Trophoblast cell (in vitro differentiated cells and primary cell): Measurements from ENCODE around the gene CRB3.

Source experiments
- DNase-seq, 2 donors: peaks; one replicate each; pipeline ENCODE4 v3.0.0-alpha.2; 2016
- H2AFZ ChIP-seq: 2 replicates; pipeline ENCODE4 v1.6.1; 2013; ENCODE audit warnings: low read length, moderate library complexity, mild to moderate bottlenecking; ENCODE audit not compliant: insufficient read depth, poor library complexity
- H2AK5ac ChIP-seq: 2 replicates; pipeline ENCODE4 v1.6.1; 2013; ENCODE audit warnings: mild to moderate bottlenecking, low read length
- H2BK120ac ChIP-seq: 2 replicates; pipeline ENCODE4 v1.6.1; 2013; ENCODE audit warnings: low read length, mild to moderate bottlenecking, moderate library complexity; ENCODE audit not compliant: insufficient read depth, poor library complexity
- H2BK12ac ChIP-seq: 2 replicates; pipeline ENCODE4 v1.6.1; 2013; ENCODE audit warnings: mild to moderate bottlenecking, low read length, moderate library complexity
- H2BK5ac ChIP-seq: 2 replicates; pipeline ENCODE4 v1.6.1; 2013; ENCODE audit warnings: low read length, low read depth, moderate library complexity, mild to moderate bottlenecking; ENCODE audit not compliant: poor library complexity
- H3K14ac ChIP-seq: 2 replicates; pipeline ENCODE4 v1.6.1; 2013; ENCODE audit warnings: mild to moderate bottlenecking, low read length
- H3K18ac ChIP-seq: 2 replicates; pipeline ENCODE4 v1.6.1; 2013; ENCODE audit warnings: mild to moderate bottlenecking, low read length
- H3K23ac ChIP-seq: 2 replicates; pipeline ENCODE4 v1.6.1; 2013; ENCODE audit warnings: low read length
- H3K27ac ChIP-seq: 2 replicates; pipeline ENCODE4 v1.5.1; 2013; ENCODE audit warnings: low read depth, mild to moderate bottlenecking, inconsistent platforms, low read length, moderate library complexity
- H3K27me3 ChIP-seq: 2 replicates; pipeline ENCODE4 v1.6.1; 2013; ENCODE audit warnings: inconsistent platforms, mild to moderate bottlenecking, low read length, moderate library complexity; ENCODE audit not compliant: insufficient read depth
- H3K36me3 ChIP-seq, 2 experiments: 1 replicate in 1 of 2; 2 replicates in 1 of 2; pipeline ENCODE4 v1.6.1; 2013; ENCODE audit warnings: low read length in 2 of 2, mild to moderate bottlenecking in 2 of 2, moderate library complexity in 1 of 2; ENCODE audit not compliant: insufficient read depth in 2 of 2, control insufficient read depth in 1 of 2
- H3K4ac ChIP-seq: 2 replicates; pipeline ENCODE4 v1.6.1; 2013; ENCODE audit warnings: low read depth, mild to moderate bottlenecking, low read length, moderate library complexity
- H3K4me1 ChIP-seq, 2 experiments: 1 replicate in 1 of 2; 2 replicates in 1 of 2; pipeline ENCODE4 v1.6.1; 2013; ENCODE audit warnings: low read length in 2 of 2, mild to moderate bottlenecking in 2 of 2, moderate library complexity in 1 of 2; ENCODE audit not compliant: insufficient read depth in 2 of 2, control insufficient read depth in 1 of 2
- H3K4me2 ChIP-seq: 2 replicates; pipeline ENCODE4 v1.6.1; 2013; ENCODE audit warnings: inconsistent platforms, mild to moderate bottlenecking, low read length, moderate library complexity
- H3K4me3 ChIP-seq: 2 replicates; pipeline ENCODE4 v1.5.1; 2013; ENCODE audit warnings: mild to moderate bottlenecking, low read depth, low read length, inconsistent platforms
- H3K79me1 ChIP-seq: one replicate; pipeline ENCODE4 v1.6.1; 2013; ENCODE audit warnings: low read length
- H3K79me2 ChIP-seq: 2 replicates; pipeline ENCODE4 v1.6.1; 2013; ENCODE audit warnings: low read length, mild to moderate bottlenecking; ENCODE audit not compliant: control insufficient read depth, insufficient read depth, poor library complexity
- H3K9ac ChIP-seq: 2 replicates; pipeline ENCODE4 v1.6.1; 2013; ENCODE audit warnings: mild to moderate bottlenecking, low read length
- H3K9me3 ChIP-seq: 2 replicates; pipeline ENCODE4 v1.6.1; 2013; ENCODE audit warnings: low read depth, mild to moderate bottlenecking, control low read depth, inconsistent platforms, low read length; ENCODE audit not compliant: insufficient read depth
- H4K12ac ChIP-seq: 2 replicates; pipeline ENCODE4 v1.6.1; 2013; ENCODE audit warnings: low read depth, mild to moderate bottlenecking, low read length, moderate library complexity
- H4K8ac ChIP-seq: 2 replicates; pipeline ENCODE4 v1.6.1; 2013; ENCODE audit warnings: low read depth, mild to moderate bottlenecking, low read length, moderate library complexity
- H4K91ac ChIP-seq: one replicate; pipeline ENCODE4 v1.6.1; 2013; ENCODE audit warnings: low read depth, mild to moderate bottlenecking, low read length, moderate library complexity
- WGBS: extraction: QIAGEN DNeasy Blood & Tissue Kit; methylation state at CpG from one replicate; pipeline ENCODE4 v1.1.7; 2013; ENCODE audit warnings: missing lambda C conversion rate; ENCODE audit not compliant: insufficient read length, insufficient coverage; ENCODE audit errors: extremely low coverage; 5-methylcytosine and 5-hydroxymethylcytosine counted together

Gene CRB3

GRCh38 chr19:6495947-6496346 is 31.9 kb downstream of the CRB3 start:
- H4K12ac ChIP-seq, result no peak overlapping the region
- no peak overlapping the region for H3K18ac ChIP-seq
- no peaks in the 10 kb centered on the region for H3K79me1 ChIP-seq
- no peak overlapping the region for H3K4me2 ChIP-seq
- H2BK120ac ChIP-seq, result no peak overlapping the region
- no peak overlapping the region for H4K8ac ChIP-seq
- H3K36me3 ChIP-seq, result no peaks in the 10 kb centered on the region
- peaks cover 1% of the 10 kb centered on the region for H3K27me3 ChIP-seq
- H3K14ac ChIP-seq, result no peak overlapping the region
- no peaks in the 10 kb centered on the region for H3K9me3 ChIP-seq
- no peak for DNase-seq
- no peak overlapping the region for H3K23ac ChIP-seq
- no peak overlapping the region for H3K9ac ChIP-seq
- H2AK5ac ChIP-seq, result no peak overlapping the region
- no peaks in the 10 kb centered on the region for H3K4me1 ChIP-seq
- no peak overlapping the region for H3K27ac ChIP-seq
- H2BK5ac ChIP-seq, result no peak overlapping the region
- H3K4me3 ChIP-seq, result no peak overlapping the region
- H4K91ac ChIP-seq, result no peak overlapping the region
- H2BK12ac ChIP-seq, result no peak overlapping the region
- no peaks in the 10 kb centered on the region for H3K79me2 ChIP-seq
- H3K4ac ChIP-seq, result no peak overlapping the region
- no CpG with 5 or more reads among the region's 19 CpGs for WGBS
- H2AFZ ChIP-seq, result no peak overlapping the region

DNA sequence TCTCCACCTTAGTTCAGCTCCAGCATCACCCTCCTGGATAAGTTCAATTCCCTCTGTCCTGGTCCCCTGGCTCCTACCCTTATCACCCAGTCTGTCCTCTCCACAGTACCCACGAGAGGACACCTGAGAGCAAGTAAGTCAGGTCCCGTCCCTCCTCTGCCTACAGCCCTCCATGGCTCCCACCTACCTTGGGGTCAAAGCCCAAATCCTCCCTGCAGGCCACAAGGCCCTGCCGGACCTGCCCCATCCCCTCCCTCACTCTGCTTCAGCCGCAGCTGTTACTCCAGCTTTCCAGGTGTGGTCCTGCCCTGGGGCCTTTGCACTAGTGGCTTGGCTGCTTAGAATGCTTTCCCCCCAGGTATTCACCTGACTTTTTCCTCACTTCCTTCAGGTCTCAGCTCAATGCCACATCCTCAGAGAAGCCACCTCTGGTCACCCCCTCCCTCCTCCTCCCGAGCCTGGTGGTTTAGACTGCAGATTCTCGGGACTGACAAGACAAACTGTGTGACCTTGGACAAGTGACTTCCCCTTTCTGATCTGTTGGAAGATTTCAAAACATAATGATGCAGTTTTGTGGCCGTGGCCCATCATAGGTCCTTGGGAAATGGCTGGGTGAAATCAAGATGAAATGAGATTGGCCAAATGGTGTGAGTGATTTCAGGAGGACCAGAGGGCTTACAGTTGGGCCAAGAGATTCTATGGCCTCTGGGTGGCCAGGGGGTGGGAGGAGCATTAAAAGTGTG is 34.4 kb downstream of the CRB3 start:
- H3K4me1 ChIP-seq, result no peaks in the 10 kb centered on the region
- H4K12ac ChIP-seq, result no peak overlapping the region
- no peaks in the 10 kb centered on the region for H3K79me2 ChIP-seq
- H3K4ac ChIP-seq, result no peak overlapping the region
- H3K9ac ChIP-seq, result no peak overlapping the region
- no peak overlapping the region for H4K91ac ChIP-seq
- no peak overlapping the region for H3K14ac ChIP-seq
- H2AFZ ChIP-seq, result no peak overlapping the region
- peaks cover 20% of the 10 kb centered on the region for H3K27me3 ChIP-seq
- no peak overlapping the region for H2BK120ac ChIP-seq
- H4K8ac ChIP-seq, result no peak overlapping the region
- H3K79me1 ChIP-seq, result no peaks in the 10 kb centered on the region
- no peak overlapping the region for H3K27ac ChIP-seq
- peaks cover 1% of the 10 kb centered on the region for H3K9me3 ChIP-seq
- H3K4me2 ChIP-seq, result no peak overlapping the region
- peak in 1 of 2 donors; percentile 12 for DNase-seq
- no peak overlapping the region for H3K23ac ChIP-seq
- no peak overlapping the region for H3K18ac ChIP-seq
- no peak overlapping the region for H2AK5ac ChIP-seq
- H2BK12ac ChIP-seq, result no peak overlapping the region
- H3K4me3 ChIP-seq, result no peak overlapping the region
- no peak overlapping the region for H2BK5ac ChIP-seq
- no CpG with 5 or more reads among the region's 7 CpGs for WGBS
- no peaks in the 10 kb centered on the region for H3K36me3 ChIP-seq

DNA sequence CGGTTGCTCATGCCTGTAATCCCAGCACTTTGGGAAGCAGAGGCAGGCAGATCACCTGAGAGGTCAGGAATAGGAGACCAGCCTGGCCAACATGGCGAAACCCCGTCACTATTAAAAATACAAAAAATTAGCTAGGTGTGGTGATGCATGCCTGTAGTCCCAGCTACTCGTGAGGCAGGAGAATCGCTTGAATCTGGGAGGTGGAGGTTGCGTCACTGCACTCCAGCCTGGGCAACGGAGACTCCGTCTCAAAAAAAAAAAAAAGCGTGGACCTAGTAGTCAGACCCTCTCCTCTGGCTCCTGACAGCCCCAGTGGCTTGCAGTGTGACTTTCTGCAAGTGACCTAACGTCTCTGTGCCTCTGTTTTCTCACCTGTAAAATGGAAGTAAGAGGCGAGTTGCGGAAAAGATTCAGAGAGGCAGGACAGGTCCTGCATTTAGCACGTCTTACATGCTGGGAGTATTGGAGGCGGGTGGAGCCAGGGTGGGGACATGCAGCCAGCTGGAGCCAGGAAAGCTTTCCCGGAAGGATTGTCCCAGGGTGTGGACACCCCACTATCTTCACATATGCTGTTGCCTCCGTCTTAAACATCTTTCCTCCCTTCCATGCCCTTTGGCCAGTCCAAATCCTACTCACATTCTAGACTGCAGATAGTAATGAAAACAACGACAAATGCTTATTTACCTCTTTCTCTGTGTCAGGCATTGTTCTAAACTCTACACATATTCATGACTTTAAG is 35.1 kb downstream of the CRB3 start:
- peaks cover 20% of the 10 kb centered on the region for H3K27me3 ChIP-seq
- no peak overlapping the region for H4K8ac ChIP-seq
- H2AK5ac ChIP-seq, result no peak overlapping the region
- H3K9ac ChIP-seq, result no peak overlapping the region
- no peak overlapping the region for H3K14ac ChIP-seq
- H3K36me3 ChIP-seq, result no peaks in the 10 kb centered on the region
- DNase-seq, result no peak
- H2BK5ac ChIP-seq, result no peak overlapping the region
- no peak overlapping the region for H4K91ac ChIP-seq
- H3K9me3 ChIP-seq, result peaks cover 1% of the 10 kb centered on the region
- H3K23ac ChIP-seq, result no peak overlapping the region
- H3K18ac ChIP-seq, result no peak overlapping the region
- no peak overlapping the region for H4K12ac ChIP-seq
- H3K79me2 ChIP-seq, result no peaks in the 10 kb centered on the region
- H3K4me1 ChIP-seq, result no peaks in the 10 kb centered on the region
- no CpG with 5 or more reads among the region's 17 CpGs for WGBS
- no peak overlapping the region for H2BK120ac ChIP-seq
- H3K4me3 ChIP-seq, result no peak overlapping the region
- no peak overlapping the region for H3K4ac ChIP-seq
- H3K27ac ChIP-seq, result no peak overlapping the region
- H2AFZ ChIP-seq, result no peak overlapping the region
- H3K79me1 ChIP-seq, result no peaks in the 10 kb centered on the region
- H2BK12ac ChIP-seq, result no peak overlapping the region
- no peak overlapping the region for H3K4me2 ChIP-seq

- WGBS, result no CpG with 5 or more reads among the region's 24 CpGs
- no peak overlapping the region for H3K9ac ChIP-seq
- H2AK5ac ChIP-seq, result no peak overlapping the region
- no peak overlapping the region for H2BK5ac ChIP-seq
- peak overlapping the region; percentile 1 for H3K4me3 ChIP-seq
- DNase-seq, result no peak
- H3K79me2 ChIP-seq, result no peaks in the 10 kb centered on the region
- H3K27me3 ChIP-seq, result peaks cover 20% of the 10 kb centered on the region
- H3K36me3 ChIP-seq, result no peaks in the 10 kb centered on the region
- H3K4me1 ChIP-seq, result no peaks in the 10 kb centered on the region
- peaks cover 1% of the 10 kb centered on the region for H3K9me3 ChIP-seq
- no peak overlapping the region for H4K91ac ChIP-seq
- no peaks in the 10 kb centered on the region for H3K79me1 ChIP-seq
- H3K4ac ChIP-seq, result no peak overlapping the region
- H3K18ac ChIP-seq, result no peak overlapping the region
- H3K23ac ChIP-seq, result no peak overlapping the region
- no peak overlapping the region for H3K27ac ChIP-seq
- no peak overlapping the region for H3K14ac ChIP-seq
- no peak overlapping the region for H4K8ac ChIP-seq
- no peak overlapping the region for H2AFZ ChIP-seq
- no peak overlapping the region for H4K12ac ChIP-seq
- no peak overlapping the region for H2BK120ac ChIP-seq
- H3K4me2 ChIP-seq, result no peak overlapping the region
- H2BK12ac ChIP-seq, result no peak overlapping the region
These were observed 37.0 kb downstream of the CRB3 start for GRCh38 chr19:6500837-6501739.
